Activated effector memory CD4-positive, alpha-beta T cell treated with anti-CD3 and anti-CD28 coated beads, Interleukin-2, amount 50 U/mL, for 16 hours (primary cell): ENCODE data around the gene DGCR8.
"Not testable (repeated sequence)": the region's sequence is repeated elsewhere in the genome, so short reads cannot be mapped to it uniquely, and the experiment has no call there.

Experiments used
- DNase-seq: peaks from one replicate; pipeline ENCODE4 v3.0.0-alpha.2; 2020

Gene DGCR8

DNA sequence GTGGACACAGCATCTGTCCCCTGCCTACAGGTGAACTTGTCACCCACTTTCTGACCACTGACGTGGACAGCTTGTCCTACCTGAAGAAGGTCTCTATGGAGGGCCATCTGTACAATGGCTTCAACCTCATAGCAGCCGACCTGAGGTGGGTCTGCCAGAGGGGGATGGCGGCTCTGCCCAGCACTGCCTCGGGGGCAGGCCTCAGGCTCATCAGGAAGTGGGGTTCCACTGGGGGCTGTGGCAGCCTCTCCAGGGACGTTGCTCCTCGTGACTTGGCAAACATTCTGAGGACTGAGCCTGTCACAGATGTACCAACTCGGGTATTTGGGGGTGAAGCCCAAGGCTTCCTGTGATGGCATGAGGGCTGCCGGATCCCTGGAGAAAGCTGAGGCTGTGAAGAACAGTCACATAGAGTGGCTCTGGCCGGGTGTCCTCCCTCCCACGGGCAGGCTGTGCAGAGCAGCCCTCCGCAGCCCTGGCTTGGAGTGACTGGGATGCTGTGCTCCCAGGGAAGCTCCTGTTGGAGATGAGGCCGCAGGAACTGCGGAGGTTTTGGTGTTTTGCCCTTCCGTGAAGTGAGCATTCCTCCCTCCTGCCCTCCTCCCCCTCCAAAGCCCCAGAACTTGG lies 26.5 kb upstream of the DGCR8 start:
- no peak for DNase-seq

- no peak for DNase-seq
Observed at GRCh38 chr22:20054034-20054427, 26.0 kb upstream of the DGCR8 start.

- DNase-seq: no peak
Observed at GRCh38 chr22:20054485-20054884, 25.6 kb upstream of the DGCR8 start.

GRCh38 chr22:20055144-20055543 lies 24.9 kb upstream of the DGCR8 start:
- no peak for DNase-seq

DNA sequence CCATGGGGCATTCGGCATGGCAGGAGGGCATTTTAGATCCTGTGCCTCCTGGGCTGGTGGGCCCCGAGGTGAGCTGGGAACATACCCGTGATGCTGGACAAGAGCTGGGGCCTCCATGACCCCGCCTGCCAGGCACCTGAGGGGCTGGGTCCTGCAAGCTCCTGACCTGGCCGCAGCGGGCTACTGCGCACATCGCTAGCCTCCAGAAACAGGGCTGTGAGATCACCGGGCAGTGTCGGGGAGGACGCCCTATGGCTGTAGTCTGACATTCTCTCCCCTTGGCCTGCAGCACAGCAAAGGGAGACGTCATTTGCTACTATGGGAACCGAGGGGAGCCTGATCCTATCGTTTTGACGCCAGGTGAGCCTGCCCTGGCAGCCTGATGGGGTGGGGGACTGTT lies 24.4 kb upstream of the DGCR8 start:
- no peak for DNase-seq

- DNase-seq: no peak
Observed at GRCh38 chr22:20056161-20056560, 23.9 kb upstream of the DGCR8 start.

- DNase-seq: no peak
Observed at GRCh38 chr22:20056696-20057386, 23.2 kb upstream of the DGCR8 start.

- no peak for DNase-seq
Observed at GRCh38 chr22:20057596-20058268, 22.3 kb upstream of the DGCR8 start.

DNA sequence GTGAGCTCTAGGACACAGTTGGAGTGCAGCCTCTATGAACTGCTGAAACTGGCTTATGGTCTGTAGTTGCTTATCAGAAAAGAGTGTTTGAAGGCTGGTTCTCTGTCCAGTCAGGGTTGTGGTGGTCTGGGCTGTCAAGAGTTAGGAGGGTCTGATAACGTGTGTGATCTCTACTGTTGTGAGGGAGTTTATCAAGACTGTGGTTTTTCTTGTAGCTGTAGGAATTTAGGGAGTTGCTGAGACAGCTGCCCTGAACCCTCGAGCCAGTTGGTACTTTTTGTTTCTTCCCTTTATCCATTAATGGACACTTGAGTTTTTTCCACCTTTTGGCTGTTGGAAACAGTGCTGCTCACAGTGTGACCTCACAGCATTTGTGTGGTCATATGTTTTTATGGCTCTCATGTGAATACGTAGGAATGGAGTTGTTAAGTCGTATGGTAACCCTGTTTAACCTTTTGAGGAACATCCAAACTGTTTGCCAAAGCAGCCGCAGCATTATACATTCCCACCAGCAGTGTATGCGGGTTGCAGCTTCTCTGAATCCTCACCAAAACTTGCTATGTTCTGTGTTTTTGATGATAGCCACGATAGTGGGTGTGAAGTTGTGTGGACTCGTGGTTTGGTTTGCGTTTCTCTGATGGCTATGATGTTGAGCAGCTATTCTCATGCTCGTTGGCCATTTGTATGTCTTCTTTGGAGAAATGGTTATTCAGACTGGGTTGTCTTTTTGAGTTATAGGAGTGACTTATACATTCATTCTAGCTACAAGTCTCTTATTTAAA lies 20.9 kb upstream of the DGCR8 start:
- no peak for DNase-seq

GRCh38 chr22:20060700-20061480 lies 19.2 kb upstream of the DGCR8 start:
- no peak for DNase-seq

- DNase-seq: no peak
Observed at GRCh38 chr22:20061481-20061861, 18.6 kb upstream of the DGCR8 start.

GRCh38 chr22:20062043-20062765 lies 17.8 kb upstream of the DGCR8 start:
- no peak for DNase-seq

DNA sequence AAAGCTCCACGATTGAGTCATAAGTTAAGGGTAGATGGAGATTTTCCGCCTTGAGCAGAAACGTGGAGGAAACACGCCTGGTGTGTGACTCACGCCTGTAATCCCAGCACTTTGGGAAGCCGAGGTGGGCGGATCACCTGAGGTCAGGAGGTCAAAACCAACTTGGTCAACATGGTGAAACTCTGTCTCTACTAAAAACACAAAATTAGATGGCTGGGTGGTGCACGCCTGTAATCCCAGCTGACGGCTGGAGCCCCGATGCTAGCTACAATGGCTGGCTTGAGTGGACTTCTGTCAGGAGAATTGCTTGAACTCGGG lies 17.3 kb upstream of the DGCR8 start:
- DNase-seq: no peak

DNA sequence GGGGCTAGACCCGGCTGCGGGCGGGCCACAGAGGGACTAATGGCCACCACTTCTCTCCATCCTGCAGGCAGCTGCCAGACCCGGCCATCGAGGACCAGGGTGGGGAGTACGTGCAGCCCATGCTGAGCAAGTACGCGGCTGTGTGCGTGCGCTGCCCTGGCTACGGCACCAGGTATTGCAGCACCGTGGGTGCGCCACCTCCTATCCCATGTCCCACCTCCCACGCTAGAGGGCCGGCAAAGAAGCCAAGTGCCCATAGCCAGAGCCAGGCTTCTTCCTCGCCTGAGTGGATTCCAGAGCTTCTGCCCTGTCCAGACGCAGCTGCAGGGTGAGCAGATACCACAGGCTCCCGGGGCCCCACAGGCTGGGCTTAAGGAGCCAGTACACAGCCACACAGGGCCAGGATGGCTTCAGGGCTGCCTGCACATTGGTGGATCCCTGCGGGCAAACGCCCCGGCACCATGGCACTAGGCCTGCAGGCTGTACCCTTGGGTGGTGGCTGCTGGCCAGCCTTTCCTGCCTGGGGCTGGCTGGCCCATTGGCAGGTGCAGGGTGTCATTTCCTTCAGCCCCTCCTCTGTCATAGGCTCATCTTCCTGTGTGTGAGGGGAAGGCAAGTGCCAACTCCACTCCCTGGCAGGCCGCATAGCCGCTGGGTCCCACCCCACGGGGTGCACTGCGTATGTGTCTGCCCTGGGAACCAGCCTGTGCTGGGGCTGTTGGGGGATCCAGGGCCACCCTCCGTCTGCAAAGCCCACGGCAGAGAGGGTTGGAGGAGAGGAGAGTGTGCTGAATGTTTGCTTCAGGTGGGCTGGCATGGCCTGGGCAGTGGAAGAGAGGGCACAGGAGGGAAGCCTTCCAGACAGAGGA lies 16.5 kb upstream of the DGCR8 start:
- no peak for DNase-seq

DNA sequence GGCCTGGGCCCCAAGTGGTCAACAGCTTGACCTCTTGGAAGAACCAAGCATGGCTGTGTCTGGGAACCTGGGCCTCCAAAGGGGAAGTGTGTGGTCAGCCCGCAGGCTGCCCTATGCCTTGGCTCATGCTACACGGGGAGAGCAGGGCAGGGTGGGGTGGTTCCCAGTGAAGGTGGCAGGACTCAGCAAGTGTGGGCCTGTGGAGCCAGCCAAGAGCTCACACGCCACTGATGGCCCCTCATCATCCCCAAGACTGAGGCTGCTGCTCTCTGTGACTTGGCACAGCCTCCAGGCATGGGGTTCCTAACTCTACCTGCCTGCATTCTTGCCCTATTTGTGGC lies 15.9 kb upstream of the DGCR8 start:
- DNase-seq: no peak

GRCh38 chr22:20064545-20065262 lies 15.3 kb upstream of the DGCR8 start:
- DNase-seq: no peak

- no peak for DNase-seq
Observed at GRCh38 chr22:20065896-20066616, 14.0 kb upstream of the DGCR8 start.

- no peak for DNase-seq
Observed at GRCh38 chr22:20066617-20067383, 13.2 kb upstream of the DGCR8 start.

DNA sequence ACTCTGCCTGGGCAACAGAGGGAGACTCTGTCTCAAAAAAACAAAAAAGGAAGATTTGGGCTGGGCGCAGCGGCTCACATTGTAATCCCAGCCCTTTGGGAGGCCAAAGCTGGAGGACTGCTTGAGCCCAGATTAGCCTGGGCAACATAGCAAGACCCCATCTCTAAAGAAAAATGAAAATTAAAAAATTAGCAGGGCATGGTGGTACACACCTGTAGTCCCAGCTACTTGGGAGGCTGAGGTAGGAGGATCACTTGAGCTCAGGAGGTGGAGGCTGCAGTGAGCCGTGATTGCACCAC lies 12.7 kb upstream of the DGCR8 start:
- DNase-seq: not testable (repeated sequence)
